Transverse colon (tissue), 4 donors: Measurements from ENCODE around the gene ALDH1A2.

ENCODE experiments used
- POLR2AphosphoS5 ChIP-seq, 3 donors: sonication (generic); formaldehyde crosslinking; IDR thresholded peaks; one replicate each; pipeline ENCODE4 v1.6.1; 2016; ENCODE audit warnings: antibody characterized with exemption in 3 of 3
- TF ChIP-seq, protein P1 (sequence below), 5 experiments: fragments of 200-600 bp in 3 of 5; fragments of 450-650 bp in 2 of 5; sonication (generic) in 3 of 5; IDR thresholded peaks; 1 replicate in 2 of 5; 2 replicates in 3 of 5; pipeline ENCODE4 v1.5.1; 2016 to 2017; ENCODE audit warnings: antibody characterized with exemption in 5 of 5, inconsistent platforms in 3 of 5, mild to moderate bottlenecking in 2 of 5, moderate library complexity in 1 of 5

DNA sequence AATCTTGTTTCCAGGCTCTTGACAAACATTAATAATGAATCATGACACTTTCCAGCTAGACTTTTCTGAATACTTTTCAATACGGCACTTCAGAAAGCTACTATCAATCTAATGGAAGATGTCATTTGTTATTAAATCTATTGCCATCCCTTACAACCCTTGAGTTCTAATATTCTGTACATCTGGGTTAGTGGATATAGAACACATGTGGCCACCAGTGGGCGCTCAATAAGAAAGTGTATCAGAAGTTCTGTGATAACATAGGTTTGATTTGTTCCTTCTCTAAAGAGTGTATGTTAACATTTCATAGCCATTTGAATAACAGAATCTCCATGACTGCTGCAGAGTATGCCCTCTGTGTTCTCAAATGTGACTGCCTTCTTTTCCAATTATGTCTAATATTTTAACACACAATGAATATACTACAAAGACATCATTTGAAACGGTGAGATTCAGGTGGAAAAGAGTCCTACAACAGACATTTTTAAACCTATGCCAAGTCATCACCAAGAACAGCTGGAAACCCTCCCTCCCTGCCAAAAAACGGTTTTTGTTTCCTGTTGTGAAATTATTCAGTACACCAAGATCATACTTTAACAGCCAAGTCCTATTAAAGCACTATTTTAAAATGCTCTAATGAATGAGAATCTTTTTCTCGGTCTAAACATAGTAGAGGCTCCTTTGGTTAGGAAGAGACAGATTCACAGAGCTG, 22.2 kb downstream of the ALDH1A2 start:
- TF ChIP-seq, protein P1, sequence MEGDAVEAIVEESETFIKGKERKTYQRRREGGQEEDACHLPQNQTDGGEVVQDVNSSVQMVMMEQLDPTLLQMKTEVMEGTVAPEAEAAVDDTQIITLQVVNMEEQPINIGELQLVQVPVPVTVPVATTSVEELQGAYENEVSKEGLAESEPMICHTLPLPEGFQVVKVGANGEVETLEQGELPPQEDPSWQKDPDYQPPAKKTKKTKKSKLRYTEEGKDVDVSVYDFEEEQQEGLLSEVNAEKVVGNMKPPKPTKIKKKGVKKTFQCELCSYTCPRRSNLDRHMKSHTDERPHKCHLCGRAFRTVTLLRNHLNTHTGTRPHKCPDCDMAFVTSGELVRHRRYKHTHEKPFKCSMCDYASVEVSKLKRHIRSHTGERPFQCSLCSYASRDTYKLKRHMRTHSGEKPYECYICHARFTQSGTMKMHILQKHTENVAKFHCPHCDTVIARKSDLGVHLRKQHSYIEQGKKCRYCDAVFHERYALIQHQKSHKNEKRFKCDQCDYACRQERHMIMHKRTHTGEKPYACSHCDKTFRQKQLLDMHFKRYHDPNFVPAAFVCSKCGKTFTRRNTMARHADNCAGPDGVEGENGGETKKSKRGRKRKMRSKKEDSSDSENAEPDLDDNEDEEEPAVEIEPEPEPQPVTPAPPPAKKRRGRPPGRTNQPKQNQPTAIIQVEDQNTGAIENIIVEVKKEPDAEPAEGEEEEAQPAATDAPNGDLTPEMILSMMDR (IDR thresholded peaks at IDR 0.05) = peak; percentile 50 to 66 (median 57)
- TF ChIP-seq POLR2AphosphoS5 (IDR thresholded peaks at IDR 0.05) = no peak
